ENCODE results near the gene CPNE6. TPM values are rescaled to one million over a fixed set of nuclear protein-coding genes. Genes with fewer than 3 reads are reported as not detected.
A peak's percentile ranks its signal among the peaks of the same experiment; 100 is the strongest.

Gene CPNE6
- total RNA-seq, 1 donor from 2014 or later, result 2.4 TPM

- DNase-seq (ENCODE audit: low spot score), result no peak
Observed at GRCh38 chr14:24054646-24055045, 16.7 kb upstream of the CPNE6 start.

DNA sequence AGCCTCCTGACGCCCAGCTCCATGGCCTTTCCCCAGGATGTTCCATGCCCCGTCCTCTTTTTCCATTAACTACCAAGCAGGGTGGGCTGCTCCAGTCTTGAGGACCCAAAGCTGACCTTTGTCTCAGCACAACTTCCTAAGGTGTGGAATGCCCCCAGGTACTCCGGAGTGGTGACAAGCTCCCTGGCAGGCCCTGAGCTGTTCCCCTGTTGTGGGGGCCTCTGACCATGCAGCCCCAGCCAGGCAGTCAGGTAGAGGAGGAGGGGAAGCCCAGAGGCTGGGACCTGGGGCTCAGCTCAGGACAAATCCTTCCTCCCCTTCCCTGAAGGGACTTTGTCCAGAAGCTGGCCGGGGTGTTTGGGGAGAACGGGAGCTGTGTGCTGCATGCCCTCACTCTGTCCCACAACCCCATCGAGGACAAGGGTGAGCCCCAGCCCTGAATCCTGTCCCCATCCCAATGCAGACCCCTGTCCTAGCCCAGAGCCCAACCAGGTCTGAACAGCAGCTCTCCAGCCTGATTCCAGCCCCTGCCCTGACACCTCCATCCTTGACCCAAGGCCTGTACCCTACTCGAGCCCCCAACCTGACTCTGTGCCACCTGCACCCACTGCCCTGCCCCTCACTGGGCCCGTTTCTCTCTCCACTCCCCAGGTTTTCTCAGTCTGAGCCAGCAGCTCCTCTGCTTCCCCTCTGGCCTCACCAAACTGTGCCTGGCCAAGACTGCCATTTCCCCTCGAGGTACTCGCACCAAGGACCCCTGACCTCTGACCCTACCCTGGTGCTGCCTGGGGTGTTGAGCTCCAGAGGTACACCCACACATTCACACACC is 15.2 kb upstream of the CPNE6 start:
- DNase-seq (ENCODE audit: low spot score), result no peak

GRCh38 chr14:24056800-24057184 is 14.6 kb upstream of the CPNE6 start:
- no peak for DNase-seq (ENCODE audit: low spot score)

- DNase-seq (ENCODE audit: low spot score), result no peak
Observed at GRCh38 chr14:24057271-24057670, 14.1 kb upstream of the CPNE6 start.

- DNase-seq (ENCODE audit: low spot score), result no peak
Observed at GRCh38 chr14:24057867-24058259, 13.5 kb upstream of the CPNE6 start.

- DNase-seq (ENCODE audit: low spot score), result peak; percentile 84
Observed at GRCh38 chr14:24058260-24058950, 13.0 kb upstream of the CPNE6 start.

GRCh38 chr14:24058951-24059475 is 12.3 kb upstream of the CPNE6 start:
- no peak for DNase-seq (ENCODE audit: low spot score)

GRCh38 chr14:24059841-24060388 is 11.4 kb upstream of the CPNE6 start:
- no peak for DNase-seq (ENCODE audit: low spot score)

DNA sequence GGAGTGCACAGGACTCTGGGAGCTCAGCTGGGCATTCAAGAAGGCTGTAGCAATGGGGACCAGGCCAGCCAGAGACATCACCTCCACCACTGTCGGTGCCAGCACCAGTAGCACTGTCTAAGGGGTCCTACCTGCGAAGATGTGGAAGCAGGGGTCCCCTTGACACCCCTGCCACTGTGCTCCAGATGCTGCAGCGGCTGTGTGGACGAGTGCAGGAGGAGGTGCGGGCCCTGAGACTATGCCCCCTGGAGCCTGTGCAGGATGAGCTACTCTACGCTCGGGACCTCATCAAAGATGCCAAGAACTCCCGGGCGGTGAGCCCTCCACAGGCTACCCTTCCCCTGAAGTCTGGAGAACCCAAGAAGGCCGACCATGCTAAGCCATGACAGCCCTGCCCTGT is 10.9 kb upstream of the CPNE6 start:
- DNase-seq (ENCODE audit: low spot score), result no peak

- DNase-seq (ENCODE audit: low spot score), result no peak
Observed at GRCh38 chr14:24060984-24061913, 10.1 kb upstream of the CPNE6 start.

GRCh38 chr14:24062216-24062980 is 9.0 kb upstream of the CPNE6 start:
- no peak for DNase-seq (ENCODE audit: low spot score)

GRCh38 chr14:24063263-24063836 is 8.0 kb upstream of the CPNE6 start:
- DNase-seq (ENCODE audit: low spot score), result no peak

DNA sequence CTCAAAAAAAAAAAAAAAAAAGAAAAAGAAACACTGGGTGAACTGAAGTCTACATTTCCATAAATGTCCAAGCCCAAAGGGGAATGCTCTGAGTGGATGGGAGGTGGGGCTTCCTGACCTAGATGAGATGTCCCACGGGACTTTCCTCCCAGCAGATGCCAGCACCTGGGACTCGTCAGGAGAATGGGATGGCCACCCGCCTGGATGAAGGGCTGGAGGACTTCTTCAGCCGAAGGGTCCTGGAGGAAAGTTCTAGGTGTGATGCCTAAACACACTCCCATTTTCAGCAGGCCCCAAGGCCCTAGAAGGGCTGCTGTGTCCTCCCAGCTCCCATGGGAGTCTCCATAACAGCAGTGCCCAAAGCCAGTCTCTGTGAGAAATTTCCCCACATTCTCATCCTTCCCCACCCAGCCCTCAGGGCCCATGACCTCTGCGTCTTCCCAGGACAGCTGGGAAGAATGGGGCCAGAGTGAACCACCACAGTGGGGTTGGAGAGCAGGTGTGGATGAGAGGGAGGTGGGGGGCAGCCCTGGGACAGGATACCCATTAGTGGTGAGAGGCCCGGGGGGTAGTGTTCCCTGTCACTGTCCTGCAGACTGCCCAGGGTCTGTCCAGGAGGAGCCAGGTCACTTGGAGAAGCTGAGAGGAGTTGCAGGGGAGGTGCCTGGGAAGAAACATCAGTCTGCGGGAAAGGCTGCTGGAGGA is 7.1 kb upstream of the CPNE6 start:
- DNase-seq (ENCODE audit: low spot score), result no peak

GRCh38 chr14:24064856-24065255 is 6.5 kb upstream of the CPNE6 start:
- no peak for DNase-seq (ENCODE audit: low spot score)

DNA sequence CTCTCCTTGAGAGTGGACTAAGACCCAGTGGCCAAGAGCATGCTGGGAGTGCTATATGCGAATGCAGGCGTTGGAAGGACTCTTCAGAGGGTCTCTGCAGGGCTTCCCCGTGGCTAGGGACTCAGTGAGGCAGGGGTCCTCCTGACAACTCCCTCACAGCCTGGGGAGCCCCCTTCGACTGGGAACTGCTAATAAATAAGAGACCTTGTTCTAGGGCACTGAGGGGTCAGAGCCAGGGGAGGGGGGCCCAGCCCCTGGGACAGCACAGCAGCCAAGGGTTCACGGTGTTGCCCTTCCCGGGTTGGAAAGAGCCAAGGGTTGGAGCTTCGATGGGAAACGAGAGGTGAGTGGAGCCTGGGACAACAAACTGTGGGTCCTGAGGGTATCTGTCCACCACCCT is 6.0 kb upstream of the CPNE6 start:
- no peak for DNase-seq (ENCODE audit: low spot score)

DNA sequence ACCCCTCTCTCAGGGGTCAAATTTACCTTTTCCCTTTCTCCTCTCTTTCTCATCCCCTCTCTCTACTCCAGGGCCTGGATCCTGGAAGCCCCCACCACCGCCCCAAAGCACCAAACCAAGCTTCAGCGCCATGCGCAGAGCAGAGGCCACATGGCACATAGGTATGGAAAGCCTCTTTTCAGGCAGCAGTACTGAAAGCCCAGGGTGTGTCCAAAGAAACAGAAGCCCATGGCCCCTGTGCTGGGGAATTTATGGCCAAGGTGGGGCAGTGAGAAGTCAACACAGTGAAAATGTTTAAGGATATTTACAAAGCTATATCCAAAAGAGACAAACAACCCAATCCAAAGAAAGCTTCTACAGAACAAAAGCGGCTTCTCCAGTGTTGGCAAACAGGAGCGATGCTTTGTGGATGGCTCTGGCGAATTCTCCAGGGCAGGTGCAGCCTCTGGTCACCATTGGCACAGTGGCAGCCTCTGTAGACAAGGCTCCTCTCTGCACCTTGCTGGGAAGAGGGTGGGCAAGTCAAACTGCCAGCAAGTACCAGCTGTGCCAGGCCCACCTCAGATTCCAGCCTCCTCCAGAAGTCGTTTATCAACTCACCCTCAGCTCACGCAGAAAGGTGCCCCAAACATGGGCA is 4.7 kb upstream of the CPNE6 start:
- DNase-seq (ENCODE audit: low spot score), result no peak

- no peak for DNase-seq (ENCODE audit: low spot score)
Observed at GRCh38 chr14:24067133-24068082, 4.0 kb upstream of the CPNE6 start.
